ENCODE data around the gene IGSF9. TPM values are rescaled to one million over a fixed set of nuclear protein-coding genes. Genes with fewer than 3 reads are reported as not detected.

IGSF9 gene
- total RNA-seq, 1 donor from 2014 or later, result not detected

DNA sequence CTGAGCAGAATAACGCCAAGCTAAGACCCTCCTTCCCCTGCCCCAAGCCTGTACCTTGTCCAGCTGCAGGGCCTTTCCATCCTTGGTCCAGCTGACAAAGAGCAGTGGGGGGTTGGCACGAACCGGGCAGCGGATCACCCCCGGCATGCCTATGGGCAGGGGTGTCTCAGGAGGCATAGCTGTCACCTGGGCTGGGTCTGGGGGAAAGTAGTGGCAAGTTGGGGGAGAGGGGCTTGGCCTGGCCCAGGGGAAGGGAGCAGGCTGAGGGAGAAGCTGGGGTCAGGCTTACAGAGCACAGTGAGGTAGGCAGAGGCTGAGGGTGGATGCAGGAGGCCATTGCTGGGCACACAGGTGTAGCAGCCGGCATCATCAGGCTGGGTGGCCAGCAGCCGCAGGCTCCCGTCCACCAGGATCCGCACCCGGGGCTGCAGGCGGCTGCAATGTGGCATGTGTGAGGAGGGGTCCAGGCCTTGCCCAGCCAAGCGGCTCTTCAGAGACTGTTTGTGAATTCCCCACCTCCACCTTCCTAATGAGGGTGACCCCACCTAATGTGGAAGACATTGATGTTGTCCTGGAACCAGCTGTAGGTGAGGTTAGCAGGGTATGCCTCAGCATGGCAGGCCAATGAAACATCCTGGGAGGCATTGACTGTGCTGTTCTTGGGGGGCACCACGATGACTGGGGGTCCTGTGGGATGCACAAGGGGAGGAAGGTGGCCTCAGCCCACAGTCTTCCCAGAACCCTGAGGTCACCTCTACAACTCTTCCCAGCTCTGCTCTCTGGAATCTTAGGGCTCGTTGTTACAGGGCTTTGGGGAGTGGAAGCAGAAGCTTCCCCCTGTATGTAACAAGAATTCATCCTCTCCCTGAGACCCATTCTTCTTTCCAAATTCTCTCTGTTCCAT, 11.0 kb downstream of the IGSF9 start:
- intact Hi-C loops (cut with micrococcal nuclease), result no loop called here

DNA sequence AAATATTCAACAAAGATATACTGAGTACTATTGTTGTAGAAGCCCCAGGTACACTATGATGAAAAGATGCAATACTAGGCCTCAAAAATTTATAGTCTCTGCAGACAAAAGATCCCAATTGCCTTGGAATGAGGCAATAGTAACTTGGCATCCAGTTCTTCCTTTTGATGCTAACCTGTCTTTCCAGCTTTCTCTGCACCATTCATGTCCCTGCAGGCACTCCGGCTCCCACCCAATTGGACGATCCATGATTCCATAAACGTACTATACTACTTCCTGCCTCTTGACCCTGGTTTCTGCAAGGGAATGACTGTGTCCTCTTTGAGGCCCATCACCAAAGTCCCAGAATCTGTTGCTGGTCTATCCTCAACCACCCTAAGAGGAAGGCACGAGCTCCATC, 12.1 kb downstream of the IGSF9 start:
- intact Hi-C loops (cut with micrococcal nuclease), result no loop called here

DNA sequence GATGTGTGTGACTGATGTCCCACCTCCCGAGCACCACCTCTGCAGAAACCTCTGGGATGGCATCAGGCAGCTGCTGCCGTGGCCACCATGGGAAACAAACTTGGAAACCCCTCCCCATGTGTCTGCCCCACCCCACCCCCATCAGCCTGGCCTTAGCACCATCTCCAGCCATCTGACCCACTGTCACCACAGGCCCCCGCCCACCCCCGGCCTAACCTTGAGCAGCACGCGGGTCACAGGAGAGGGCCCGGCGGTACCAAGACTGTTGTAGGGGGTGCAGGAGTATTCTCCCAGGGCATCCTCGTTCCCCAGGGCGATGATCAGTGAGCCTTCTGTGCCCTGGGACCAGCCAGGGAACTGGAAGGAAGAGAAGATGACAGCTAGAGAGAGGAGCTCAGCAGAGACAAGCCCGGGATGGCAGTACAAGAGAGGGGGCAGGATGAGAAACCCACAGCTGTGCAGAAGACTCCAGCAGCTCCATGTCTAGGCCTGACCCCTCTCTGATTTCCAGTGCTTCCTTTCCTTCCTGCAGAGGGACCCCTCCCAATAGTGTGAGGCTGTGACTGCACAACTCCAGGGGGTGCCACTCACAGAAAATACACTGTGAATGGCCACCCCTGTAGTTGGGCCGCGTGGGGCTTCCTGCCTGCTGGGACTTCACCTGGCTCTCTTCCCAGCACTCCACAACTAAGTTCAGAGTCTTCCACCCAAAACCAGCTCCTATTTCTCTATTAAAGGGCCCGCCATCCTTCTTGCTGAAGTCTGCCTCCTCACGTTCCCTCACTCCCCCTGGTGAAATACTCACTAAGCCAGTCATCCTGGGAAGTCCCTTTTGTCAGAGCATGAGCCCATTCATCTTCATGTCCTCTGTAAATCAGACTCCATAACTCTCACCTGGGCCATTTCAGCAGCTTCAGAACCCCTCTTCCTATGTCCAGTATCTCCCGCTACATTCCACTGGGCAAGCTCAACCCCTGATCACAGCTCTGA, 12.8 kb downstream of the IGSF9 start:
- intact Hi-C loops (cut with micrococcal nuclease), result no loop called here

DNA sequence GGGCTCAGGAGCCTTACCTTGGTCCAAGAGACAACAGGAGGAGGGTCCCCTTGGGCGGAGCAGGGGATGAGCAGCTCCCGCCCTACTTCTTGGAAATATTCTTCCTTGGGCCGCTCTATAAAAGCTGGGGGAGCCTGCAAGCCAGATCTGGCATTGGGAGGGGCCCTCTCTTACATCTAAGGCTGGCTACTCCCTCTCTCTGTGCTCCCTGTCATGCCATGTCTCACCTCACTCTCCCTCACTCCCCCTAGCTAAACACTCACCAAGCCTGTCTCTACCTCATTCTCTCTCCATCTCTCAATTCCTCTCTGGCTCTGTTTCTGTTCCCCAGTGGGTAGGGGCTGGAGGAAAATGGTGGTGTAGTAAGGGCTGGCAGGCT, 13.6 kb downstream of the IGSF9 start:
- intact Hi-C loops (cut with micrococcal nuclease), result no loop called here

DNA sequence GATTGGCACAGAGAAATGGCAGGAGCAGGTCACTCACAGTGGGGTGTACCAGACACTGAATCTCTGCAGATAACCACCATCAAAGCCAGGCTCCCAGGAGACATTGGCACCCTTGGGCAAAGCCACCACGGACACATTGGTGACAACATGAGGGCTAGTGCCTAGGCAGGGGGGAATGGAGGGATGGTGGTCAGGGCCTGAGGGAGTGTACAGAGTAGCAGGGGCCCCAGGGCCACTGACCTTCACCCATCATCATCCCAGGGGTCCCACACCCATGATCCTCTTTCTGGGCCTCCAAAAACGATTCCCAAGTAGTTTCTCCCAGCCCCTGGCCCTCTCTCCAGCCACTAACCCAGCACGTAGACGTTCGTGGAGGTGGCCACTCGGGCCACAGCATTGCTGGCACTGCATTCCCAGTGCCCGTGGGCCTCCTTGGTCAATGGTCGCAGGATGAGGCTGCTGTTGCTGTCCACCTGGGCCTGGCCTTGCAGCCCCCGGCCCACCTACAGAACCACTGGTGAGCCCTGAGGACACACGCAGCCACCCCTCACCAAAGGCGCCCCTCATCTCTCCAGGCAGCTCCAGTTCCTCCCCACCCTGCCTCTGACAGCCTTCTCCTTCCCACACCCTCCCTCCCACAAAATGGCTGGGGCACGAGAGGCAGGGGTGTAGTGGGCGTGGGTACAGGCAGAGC, 14.2 kb downstream of the IGSF9 start:
- intact Hi-C loops (cut with micrococcal nuclease), result no loop called here

DNA sequence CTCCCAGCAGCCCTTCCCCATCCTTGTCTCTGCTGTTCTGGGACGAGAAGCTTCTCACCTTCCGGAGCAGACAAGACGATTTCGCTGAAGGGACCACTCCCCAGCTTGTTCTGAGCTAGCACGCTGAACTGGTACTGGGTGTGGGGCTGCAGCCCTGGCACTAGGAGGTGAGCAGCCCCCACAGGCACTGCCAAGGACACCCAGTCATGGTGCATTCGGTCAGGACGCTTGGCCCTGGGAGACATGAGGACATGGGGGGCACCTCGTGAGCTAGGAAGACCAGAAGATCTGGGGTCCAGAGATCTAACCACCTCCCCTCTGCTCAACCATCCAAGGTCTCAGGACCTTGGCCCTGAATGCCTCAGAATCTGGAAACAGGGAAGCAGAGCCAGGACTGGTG, 14.8 kb downstream of the IGSF9 start:
- intact Hi-C loops (cut with micrococcal nuclease), result no loop called here

DNA sequence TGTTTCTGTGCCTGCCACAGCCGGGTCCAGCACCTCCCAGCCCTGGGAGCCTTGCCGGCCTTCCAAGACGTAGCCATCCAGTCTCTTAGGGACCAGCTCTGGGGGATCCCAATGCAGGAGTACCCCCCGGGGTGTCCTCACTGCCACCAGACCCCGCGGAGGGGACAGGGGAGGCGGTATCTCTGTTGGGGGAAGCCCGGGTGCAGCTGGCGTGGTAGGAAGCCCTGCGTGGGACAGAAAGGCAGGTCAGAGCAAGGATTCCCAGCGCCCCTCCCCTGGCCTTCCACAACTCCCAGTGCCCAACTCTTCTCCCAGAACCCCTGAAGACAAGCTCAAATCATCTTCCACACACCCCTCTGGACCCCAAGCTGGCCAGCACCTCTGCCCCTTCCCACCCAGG, 15.2 kb downstream of the IGSF9 start:
- intact Hi-C loops (cut with micrococcal nuclease), result no loop called here

DNA sequence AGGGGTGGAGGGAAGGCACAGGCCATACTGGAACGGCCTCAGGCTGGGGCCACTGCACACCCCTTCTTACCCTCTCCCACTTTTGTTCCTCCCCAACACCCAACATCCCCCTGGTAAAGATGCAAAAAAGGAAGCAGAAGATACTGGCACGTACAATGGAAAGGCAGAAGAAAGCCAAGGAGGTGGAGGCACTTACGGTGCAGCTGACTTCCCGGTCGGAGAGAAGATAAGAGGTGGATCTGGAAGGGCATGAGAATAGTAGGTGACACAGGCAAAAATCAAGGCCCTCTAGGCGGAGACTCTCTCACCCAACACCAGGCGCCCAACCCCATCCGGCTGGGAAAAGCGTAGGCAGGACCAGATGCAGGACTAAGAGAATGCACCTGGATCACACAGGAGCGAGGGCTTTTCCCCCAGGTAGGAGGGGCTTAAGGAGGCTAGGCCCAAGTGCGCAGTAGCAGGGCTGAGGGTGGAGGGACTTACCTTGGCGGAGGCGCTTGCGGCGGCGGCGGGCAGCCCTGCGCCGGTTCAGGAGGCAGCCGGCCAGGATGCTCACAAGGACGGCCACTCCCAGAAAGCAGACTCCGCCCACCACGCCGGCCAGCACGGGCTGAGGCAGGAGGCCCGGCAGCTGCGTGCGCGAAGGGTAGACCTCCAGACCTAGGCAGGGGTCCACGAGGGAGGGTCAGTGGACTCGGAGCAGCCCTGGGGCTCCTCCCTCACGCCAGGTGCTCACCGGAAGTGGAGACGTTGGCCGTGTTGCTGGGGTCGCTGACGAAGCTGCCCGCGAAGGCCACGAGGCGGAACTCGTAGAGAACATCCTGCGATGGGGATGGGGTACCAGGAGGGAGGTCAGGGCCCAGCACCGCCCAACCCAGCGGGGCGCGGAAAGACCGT, 16.0 kb downstream of the IGSF9 start:
- intact Hi-C loops (cut with micrococcal nuclease), result loop anchor here (10.0 kb wide), 3 partner anchors 275 to 1185 kb away; partner anchors contain the start of genes NIT1, PEA15 and PFDN2

DNA sequence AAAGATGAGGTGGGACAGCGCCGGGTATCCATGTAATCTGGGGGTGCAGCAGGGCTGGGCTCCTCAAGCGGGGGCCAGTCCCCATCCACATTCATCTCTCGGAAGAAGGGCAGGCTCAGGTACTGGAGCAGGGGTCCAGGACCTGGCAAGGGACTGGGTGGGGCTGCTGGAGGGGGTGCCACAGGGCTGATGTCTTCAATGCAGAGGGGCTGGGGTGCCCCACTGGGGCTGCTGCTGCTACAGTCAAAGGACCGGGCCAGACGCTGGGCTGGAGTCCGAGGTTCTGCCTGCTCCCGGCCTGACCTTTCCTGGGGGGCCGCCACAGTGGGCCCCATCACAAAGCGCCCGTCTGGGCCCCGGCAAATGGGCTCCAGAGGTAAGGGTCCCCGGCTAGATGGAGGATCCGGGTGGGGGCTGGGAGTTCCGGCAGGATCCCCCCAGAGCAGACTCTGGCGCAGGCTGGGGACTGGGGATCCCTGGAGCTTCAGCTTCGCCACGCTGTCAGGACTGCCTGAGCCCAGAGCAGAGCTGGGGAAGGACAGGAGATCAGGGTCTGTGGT, 16.8 kb downstream of the IGSF9 start:
- intact Hi-C loops (cut with micrococcal nuclease), result loop anchor here (10.0 kb wide), 3 partner anchors 276 to 1186 kb away; partner anchors contain the start of genes NIT1, PEA15 and PFDN2

DNA sequence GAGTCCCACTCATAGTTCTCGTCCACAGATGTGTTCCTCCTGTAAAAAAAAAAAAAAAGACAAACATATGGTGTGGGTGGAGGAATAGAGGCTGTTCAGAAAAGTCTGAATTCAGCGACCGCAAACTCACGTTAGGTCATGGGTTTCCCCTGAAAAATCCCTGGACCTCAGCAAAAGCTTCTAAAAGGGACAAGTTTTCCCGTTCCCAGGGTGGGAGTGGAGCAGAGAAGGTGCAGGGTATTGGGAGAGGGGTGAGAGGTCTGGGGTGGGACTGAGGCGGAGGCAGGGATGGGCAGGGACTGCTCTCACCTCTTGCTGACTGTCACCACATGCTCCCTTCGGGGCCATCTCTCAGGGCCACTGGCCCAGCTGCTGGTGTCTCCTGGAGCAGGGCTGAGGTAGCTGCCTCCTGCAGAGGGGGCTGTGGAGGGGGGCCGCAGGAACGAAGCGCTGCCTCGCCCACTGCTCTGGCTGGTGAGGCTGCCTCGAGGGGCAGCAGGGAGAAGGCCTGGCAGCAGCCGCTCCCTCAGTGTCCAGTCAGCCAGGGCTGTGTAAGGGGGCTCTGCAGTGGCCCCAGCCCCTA, 17.5 kb downstream of the IGSF9 start:
- intact Hi-C loops (cut with micrococcal nuclease), result loop anchor here (10.0 kb wide), 3 partner anchors 277 to 1187 kb away; partner anchors contain the start of genes NIT1, PEA15 and PFDN2

DNA sequence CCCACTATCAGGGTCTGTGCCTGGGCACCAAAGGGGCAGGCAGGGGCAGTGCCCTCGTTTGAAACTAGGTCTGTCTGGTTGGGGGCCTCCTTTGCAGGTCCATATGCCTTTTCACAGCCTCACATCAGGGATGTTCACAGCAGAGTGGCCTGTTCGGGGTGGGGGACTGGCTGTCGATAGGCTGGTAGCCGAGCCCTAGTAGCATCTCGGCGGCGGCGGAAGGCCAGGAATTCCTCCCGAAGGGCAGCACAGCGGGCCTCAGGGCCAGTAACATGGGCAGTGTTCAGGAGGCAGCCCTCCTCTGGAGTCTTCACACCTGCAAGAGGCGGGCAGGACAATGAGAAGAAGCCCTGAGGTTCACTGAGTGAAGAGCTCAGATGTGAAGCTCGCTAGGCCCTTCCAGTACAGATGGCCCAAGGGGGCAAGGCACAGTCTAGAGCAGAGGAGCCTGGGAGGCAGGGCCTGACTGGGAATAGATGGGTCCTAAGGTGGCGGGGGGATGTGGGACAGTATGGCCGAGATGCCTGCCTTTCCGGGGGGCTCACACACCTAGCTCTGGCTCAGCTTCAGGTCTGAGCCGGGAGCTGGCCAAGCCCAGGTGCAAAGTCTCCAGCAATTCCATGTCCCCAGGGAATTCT, 18.1 kb downstream of the IGSF9 start:
- intact Hi-C loops (cut with micrococcal nuclease), result loop anchor here (10.0 kb wide), 3 partner anchors 277 to 1187 kb away; partner anchors contain the start of genes NIT1, PEA15 and PFDN2

DNA sequence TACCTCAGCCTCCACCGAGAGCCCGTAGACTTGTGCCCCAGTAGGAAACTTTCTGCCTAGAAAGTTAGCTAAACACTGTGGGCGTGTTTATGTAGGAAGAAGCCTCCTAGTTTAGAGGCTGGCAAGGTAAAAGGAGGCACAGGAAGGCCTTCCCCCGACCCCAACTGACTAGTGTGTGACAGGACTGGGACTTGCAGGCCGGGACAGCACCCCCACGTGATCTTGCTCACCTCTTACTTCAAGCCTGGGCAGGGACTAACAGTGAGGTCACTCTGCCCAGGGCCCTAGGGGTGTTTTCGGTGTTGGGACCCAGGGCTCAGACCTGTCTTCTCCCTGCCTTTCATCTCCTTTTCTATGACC, 19.7 kb downstream of the IGSF9 start:
- intact Hi-C loops (cut with micrococcal nuclease), result loop anchor here (1.0 to 10.0 kb wide), 11 partner anchors 11 to 1189 kb away; partner anchors contain the start of genes AIM2, COPA, DCAF8 and DUSP23

DNA sequence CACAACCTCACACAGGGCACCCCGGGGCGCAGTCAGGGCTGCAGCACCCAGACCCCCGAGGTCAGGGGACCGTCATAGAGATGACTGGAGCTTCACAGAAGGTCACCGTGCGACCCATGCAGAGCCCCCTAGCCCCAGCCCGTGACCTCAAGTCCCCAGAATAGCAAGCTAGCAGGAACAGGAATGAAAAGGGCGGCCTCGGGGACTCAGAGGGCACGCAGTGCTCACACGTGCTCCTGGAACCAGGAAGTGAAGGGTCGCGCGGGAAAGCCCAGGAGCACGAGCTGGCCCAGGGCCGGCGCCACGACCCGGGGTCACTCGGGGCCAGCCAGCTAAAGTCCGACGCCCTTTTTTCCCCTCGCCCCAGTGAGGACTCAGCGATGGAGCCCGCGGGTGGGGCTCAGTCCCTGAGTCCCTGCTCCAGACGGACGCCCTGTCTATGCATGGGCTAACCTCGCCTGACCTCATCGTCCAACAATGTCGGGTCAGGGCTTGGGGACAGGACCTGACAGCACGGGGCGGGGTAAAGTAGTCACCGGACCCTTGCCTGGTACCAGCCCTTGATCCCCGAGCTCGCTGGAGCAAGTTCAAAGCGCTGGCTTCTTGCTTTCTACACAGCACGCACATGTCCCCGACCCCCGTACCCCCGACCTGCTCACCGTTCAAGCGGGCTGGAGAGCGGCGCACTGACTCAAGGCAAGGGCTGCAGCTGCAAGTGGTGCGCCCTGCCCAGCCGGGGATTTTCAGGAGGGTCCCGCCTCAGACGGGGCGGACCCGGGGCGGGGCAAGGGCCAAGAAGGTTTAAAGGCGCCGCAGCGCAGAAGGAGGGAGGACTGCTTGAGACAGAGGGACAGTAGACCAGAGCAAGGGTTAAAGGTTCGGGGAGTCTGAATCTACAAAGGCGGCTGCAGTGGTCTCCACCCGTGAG, 20.4 kb downstream of the IGSF9 start, which contains the start of gene TAGLN2:
Gene TAGLN2 (minus strand): TSS at position 717 of the 928 bp plus-strand sequence. CDS start 4,998 bp downstream, outside the sequence.
- intact Hi-C loops (cut with micrococcal nuclease), result loop anchor here (1.0 to 10.0 kb wide), 12 partner anchors 11 to 1190 kb away; partner anchors contain the start of genes AIM2, COPA, DCAF8 and DUSP23

DNA sequence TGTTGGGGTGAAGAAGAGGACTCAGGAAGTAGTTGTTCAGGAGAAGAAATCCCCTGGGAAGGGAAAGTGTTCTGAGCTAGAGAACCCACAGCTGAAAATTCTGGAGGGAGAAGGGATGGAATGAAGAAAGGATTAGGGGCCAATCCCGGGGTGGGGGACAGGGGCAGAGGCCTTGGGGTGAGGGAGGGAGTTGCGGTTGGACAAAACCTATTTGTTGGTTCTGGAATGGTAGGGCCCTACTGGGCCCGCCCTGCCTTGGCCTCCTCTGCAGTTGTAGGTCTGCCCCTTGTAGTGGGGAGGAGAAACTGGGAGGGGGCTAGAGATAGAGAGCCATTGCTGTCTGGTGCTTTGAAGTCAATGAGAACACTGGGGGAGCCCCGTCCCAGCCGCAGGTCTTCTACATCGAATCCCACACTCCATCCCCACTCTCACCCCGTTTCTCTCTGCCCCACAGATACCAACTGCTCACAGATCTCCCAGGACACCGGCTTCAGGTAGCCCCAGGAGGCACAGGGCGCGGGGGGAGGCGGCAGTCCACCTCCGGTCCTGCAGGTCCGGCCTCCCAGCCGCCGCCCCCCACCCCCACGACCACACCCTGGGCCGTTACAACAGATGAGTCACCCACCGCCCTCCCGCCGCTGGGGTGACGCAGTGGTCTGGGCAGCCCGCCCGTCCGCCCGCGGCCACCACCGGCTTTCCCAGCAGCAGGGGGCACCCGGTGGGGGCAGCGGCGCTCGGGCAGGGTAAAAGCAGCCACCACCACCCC, 21.2 kb downstream of the IGSF9 start:
- intact Hi-C loops (cut with micrococcal nuclease), result loop anchor here (1.0 to 10.0 kb wide), 7 partner anchors 281 to 1191 kb away; partner anchors contain the start of genes AIM2, COPA, DCAF8 and IFI16

DNA sequence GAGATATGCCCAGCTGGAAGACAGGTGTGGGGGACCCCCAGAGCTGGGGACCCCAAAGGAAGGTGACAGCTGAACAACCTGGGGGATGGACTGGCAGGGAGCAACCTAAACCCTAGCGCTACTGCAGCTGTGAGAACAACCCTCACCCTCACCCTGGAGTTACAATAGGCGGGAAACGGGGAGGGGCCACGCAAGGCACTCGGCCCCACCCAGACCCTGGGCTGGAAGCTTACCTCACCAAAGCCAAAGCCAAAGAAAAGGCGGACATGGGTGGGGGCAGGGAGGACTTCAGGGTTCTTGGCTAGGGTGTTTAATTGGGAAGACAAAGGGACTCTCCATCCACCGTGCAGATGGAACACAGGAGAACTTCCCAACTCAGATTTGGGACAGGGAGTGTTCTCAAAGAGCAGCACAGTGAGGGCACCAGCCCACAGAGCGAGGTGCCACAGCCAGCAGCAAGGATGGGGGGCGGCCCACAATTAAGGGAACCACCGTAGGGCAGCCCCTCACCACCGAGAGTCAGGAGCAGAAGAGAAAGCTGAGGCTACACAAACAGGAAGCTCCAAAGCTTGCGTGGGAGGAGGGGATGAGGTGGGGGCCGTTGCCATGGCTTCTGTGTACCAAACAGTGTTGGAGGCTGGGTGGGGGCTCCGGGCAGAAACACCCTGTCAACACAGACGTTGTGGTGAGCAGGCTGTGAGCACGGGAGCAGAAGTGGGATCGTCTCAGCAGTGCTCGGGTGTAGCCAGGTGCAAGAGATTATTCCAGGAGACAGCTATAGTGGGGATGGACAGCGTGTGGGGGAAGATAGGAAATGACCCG, 22.0 kb downstream of the IGSF9 start:
- intact Hi-C loops (cut with micrococcal nuclease), result loop anchor here (1.0 to 10.0 kb wide), 8 partner anchors 32 to 1191 kb away; partner anchors contain the start of genes AIM2, COPA, DCAF8 and IFI16

Measured in T-helper 1 cell treated with Interleukin-12 subunit alpha and Interleukin-12 subunit beta and Interleukin-4 antibody, amounts not matched to agents 30 ng/mL and 1 ng/mL, for 36 hours (primary cell).